Testis (tissue), 3 donors: Measurements from ENCODE around the gene ASF1B. TPM values are rescaled to one million over a fixed set of nuclear protein-coding genes. Genes with fewer than 3 reads are reported as not detected.

Source experiments
- DNase-seq: peaks from one replicate; pipeline ENCODE4 v3.0.0-alpha.2; 2019
- H3K27ac ChIP-seq, 2 donors: fragments of 200-600 bp; sonication (generic); one replicate each; pipeline ENCODE4 v1.5.1; 2019
- H3K27me3 ChIP-seq: fragments of 200-600 bp; sonication (generic); one replicate; pipeline ENCODE4 v1.5.1; 2019
- H3K36me3 ChIP-seq: fragments of 200-600 bp; sonication (generic); one replicate; pipeline ENCODE4 v1.5.1; 2017; ENCODE audit warnings: low read depth; ENCODE audit errors: missing control alignments
- H3K4me1 ChIP-seq: fragments of 200-600 bp; sonication (generic); one replicate; pipeline ENCODE4 v1.5.1; 2019
- H3K4me3 ChIP-seq, 2 donors: fragments of 200-600 bp; sonication (generic); one replicate each; pipeline ENCODE4 v1.5.1; 2017 to 2019
- H3K9me3 ChIP-seq: fragments of 200-600 bp; sonication (generic); one replicate; pipeline ENCODE4 v1.5.1; 2017
- CTCF ChIP-seq, 3 experiments: fragments of 450-650 bp in 2 of 3; fragments of 200-600 bp in 1 of 3; sonication (generic) in 1 of 3; IDR thresholded peaks; one replicate each; pipeline ENCODE4 v1.5.1; 2016 to 2019; ENCODE audit warnings: antibody characterized with exemption in 3 of 3, mild to moderate bottlenecking in 2 of 3, moderate library complexity in 1 of 3
- POLR2A ChIP-seq: fragments of 450-650 bp; IDR thresholded peaks from one replicate; pipeline ENCODE4 v1.6.1; 2017; ENCODE audit warnings: antibody characterized with exemption, mild to moderate bottlenecking, moderate library complexity
- WGBS, 2 donors: methylation state at CpG; one replicate each; pipeline ENCODE4 v1.1.5; 2018; 5-methylcytosine and 5-hydroxymethylcytosine counted together
- intact Hi-C: fragments of 100-400 bp; cut with DNase I; formaldehyde crosslinking; loops from one replicate; pipeline ENCODE4 v1.15.1; 2023; ENCODE audit warnings: low total_unique reads
- polyA plus RNA-seq: library from polyadenylated mRNA; stranded (reverse); fragments of 350-450 nt; fragmentation: Illumina TruSeq; extraction: RNeasy Lipid Tissue Mini Kit (QIAGEN cat#74804); gene quantifications from one replicate; pipeline ENCODE4 v1.2.3, GENCODE V29; 2014; ENCODE audit warnings: low read depth, low replicate concordance; ENCODE audit not compliant: insufficient read depth
- total RNA-seq, 2 donors: library from RNA; depleted of rRNA; stranded (reverse); fragments of >200 nt; gene quantifications; one replicate each; pipeline ENCODE4 v1.2.3, GENCODE V29; 2016

Gene ASF1B
- total and polyA plus RNA-seq, 3 donors from 2014 or later = 31.5 to 55.2 (median 52.7) TPM

- Histone ChIP-seq H3K4me3 (no peak overlapping the region), H3K4me1 (peaks cover 6% of the 10 kb centered on the region), H3K27me3 (no peaks in the 10 kb centered on the region), H3K9me3 (no peaks in the 10 kb centered on the region), H3K36me3 (no peaks in the 10 kb centered on the region), H3K27ac (peak overlapping the region; percentile 11 to 48)
- TF ChIP-seq POLR2A (no peak), CTCF (IDR thresholded peaks at IDR 0.05) (no peak)
- WGBS, 2 donors = 74 to 80% methylated on average over 10 of the region's 10 CpGs
- no peak for DNase-seq
- intact Hi-C loops = no loop called here
Measured at GRCh38 chr19:14102756-14103155, 33.6 kb downstream of the ASF1B start.

GRCh38 chr19:14102102-14102696 is 34.2 kb downstream of the ASF1B start:
- no peaks in the 10 kb centered on the region for H3K27me3 ChIP-seq
- peaks cover 6% of the 10 kb centered on the region for H3K4me1 ChIP-seq
- H3K9me3 ChIP-seq = no peaks in the 10 kb centered on the region
- H3K4me3 ChIP-seq = no peak overlapping the region
- no peak overlapping the region for H3K27ac ChIP-seq
- TF ChIP-seq POLR2A (no peak), CTCF (IDR thresholded peaks at IDR 0.05) (no peak)
- H3K36me3 ChIP-seq = no peaks in the 10 kb centered on the region
- intact Hi-C loops = no loop called here
- 53 to 62% methylated on average over 11 of the region's 11 CpGs for WGBS, 2 donors
- no peak for DNase-seq

DNA sequence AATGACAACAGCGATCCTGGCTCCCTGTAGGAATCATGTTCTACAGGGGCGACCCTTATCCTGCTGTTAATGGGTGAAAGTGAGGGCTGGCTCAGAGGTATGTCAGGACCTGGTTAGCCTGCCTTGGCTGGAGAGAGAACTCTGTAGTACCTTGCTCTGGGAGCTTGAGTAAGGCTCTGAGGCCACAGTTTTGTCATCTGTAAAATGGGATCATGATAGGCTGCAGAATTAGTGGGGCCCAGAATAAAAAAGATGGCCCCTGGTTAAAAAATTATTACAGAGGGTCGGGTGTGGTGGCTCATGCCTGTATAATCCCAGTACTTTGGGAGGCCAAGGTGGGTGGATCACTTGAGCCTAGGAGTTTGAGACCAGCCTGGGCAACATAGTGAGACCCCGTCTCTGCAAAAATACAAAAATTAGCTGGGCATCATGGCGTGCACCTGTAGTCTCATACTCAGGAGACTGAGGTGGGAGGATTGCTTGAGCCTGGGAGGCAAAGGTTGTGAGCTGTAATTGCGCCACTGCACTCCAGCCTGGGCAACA is 35.3 kb downstream of the ASF1B start:
- no peak for DNase-seq
- intact Hi-C loops = no loop called here
- H3K4me3 ChIP-seq = no peak overlapping the region
- no peaks in the 10 kb centered on the region for H3K9me3 ChIP-seq
- no peak overlapping the region for H3K27ac ChIP-seq
- no peaks in the 10 kb centered on the region for H3K27me3 ChIP-seq
- WGBS, 2 donors = 86 to 93% methylated on average over 6 of the region's 6 CpGs
- peaks cover 10% of the 10 kb centered on the region for H3K4me1 ChIP-seq
- H3K36me3 ChIP-seq = no peaks in the 10 kb centered on the region
- TF ChIP-seq POLR2A (no peak), CTCF (IDR thresholded peaks at IDR 0.05) (no peak)

- H3K27ac ChIP-seq = peak overlapping the region; percentile 17 to 31
Measured at GRCh38 chr19:14097532-14098151, 38.7 kb downstream of the ASF1B start.

More at GRCh38 chr19:14097532-14098151, 38.7 kb downstream of the ASF1B start:
- no peak for DNase-seq
- Histone ChIP-seq H3K4me3 (no peak overlapping the region), H3K36me3 (no peaks in the 10 kb centered on the region), H3K9me3 (no peaks in the 10 kb centered on the region), H3K27me3 (no peaks in the 10 kb centered on the region), H3K4me1 (peaks cover 18% of the 10 kb centered on the region)
- intact Hi-C loops = no loop called here
- 68 to 76% methylated on average over 15 to 21 of the region's 21 CpGs for WGBS, 2 donors
- peak in 2 of 3 experiments; percentile 19 to 22 for TF ChIP-seq CTCF (IDR thresholded peaks at IDR 0.05)
- TF ChIP-seq POLR2A = no peak
